Progenitor cell of endocrine pancreas (in vitro differentiated cells): ENCODE data around the gene URB1. TPM values are rescaled to one million over a fixed set of nuclear protein-coding genes. Genes with fewer than 3 reads are reported as not detected.
"Not testable (repeated sequence)": the region's sequence is repeated elsewhere in the genome, so short reads cannot be mapped to it uniquely, and the experiment has no call there.

ENCODE experiments used
- DNase-seq: peaks from one replicate; pipeline ENCODE4 v3.0.0; 2021; ENCODE audit warnings: low spot score; ENCODE audit not compliant: unreplicated experiment
- H3K27ac Mint-ChIP-seq: 2 replicates; pipeline ENCODE4 v1.8.0; 2021; ENCODE audit warnings: mild to moderate bottlenecking, moderate library complexity, mixed read lengths
- H3K27me3 Mint-ChIP-seq: 2 replicates; pipeline ENCODE4 v1.8.0; 2021; ENCODE audit warnings: mixed read lengths
- H3K36me3 Mint-ChIP-seq: 2 replicates; pipeline ENCODE4 v1.8.0; 2022; ENCODE audit warnings: mixed read lengths; ENCODE audit not compliant: insufficient read depth
- H3K4me1 Mint-ChIP-seq: 2 replicates; pipeline ENCODE4 v1.8.0; 2021; ENCODE audit warnings: low read depth, mixed read lengths
- H3K4me3 Mint-ChIP-seq: 2 replicates; pipeline ENCODE4 v1.8.0; 2021; ENCODE audit warnings: low read depth, mild to moderate bottlenecking, moderate library complexity, mixed read lengths
- H3K9me3 Mint-ChIP-seq: 2 replicates; pipeline ENCODE4 v1.8.0; 2021; ENCODE audit warnings: low read depth, mixed read lengths
- CTCF ChIP-seq: fragments of 200-600 bp; sonication (generic); IDR thresholded peaks from one replicate; pipeline ENCODE4 v1.5.0; 2021; ENCODE audit warnings: antibody characterized with exemption, mild to moderate bottlenecking; ENCODE audit not compliant: unreplicated experiment
- long read RNA-seq: library from polyadenylated mRNA; unstranded; transcript quantifications from one replicate; pipeline ENCODE4 v2.0.0, GENCODE V29; 2020
- total RNA-seq: library from RNA; stranded (reverse); gene quantifications from 2 replicates; pipeline ENCODE4 v1.2.1, GENCODE V29; 2021

The URB1 gene
- 17.0 and 17.1 TPM in 2 replicates for total RNA-seq
- long read RNA-seq, partial matches to known transcripts = 12 of 16 reads
- long read RNA-seq, other reads (novel, unspliced or antisense) = 4 of 16 reads

GRCh38 chr21:32392880-32393676 lies at the start of gene URB1:
TSS of gene URB1 (minus strand) at chr21:32393012. CDS start at chr21:32392910, 102 bp downstream.
- Mint-ChIP-seq H3K27ac (no peak within 1 kb of the TSS), H3K36me3 (peaks cover 4% of the 10 kb centered on the region), H3K27me3 (peaks cover 17% of the 10 kb centered on the region), H3K4me3 (peak within 1 kb of the TSS; percentile 84), H3K4me1 (peaks cover 6% of the 10 kb centered on the region), H3K9me3 (no peaks in the 10 kb centered on the region)
- TF ChIP-seq CTCF = no peak
- peak; percentile 69 for DNase-seq

GRCh38 chr21:32437729-32438128 lies 44.9 kb upstream of the URB1 start:
- H3K27ac Mint-ChIP-seq = no peak overlapping the region

GRCh38 chr21:32432982-32433660 lies 40.3 kb upstream of the URB1 start:
- not testable (repeated sequence) for H3K27ac Mint-ChIP-seq, H3K4me1 Mint-ChIP-seq, H3K36me3 Mint-ChIP-seq, H3K9me3 Mint-ChIP-seq, DNase-seq, H3K27me3 Mint-ChIP-seq, H3K4me3 Mint-ChIP-seq

More at GRCh38 chr21:32437729-32438128, 44.9 kb upstream of the URB1 start:
- H3K4me3 Mint-ChIP-seq = no peak overlapping the region
- H3K27me3 Mint-ChIP-seq = peaks cover 5% of the 10 kb centered on the region
- peaks cover 5% of the 10 kb centered on the region for H3K4me1 Mint-ChIP-seq
- no peaks in the 10 kb centered on the region for H3K36me3 Mint-ChIP-seq
- H3K9me3 Mint-ChIP-seq = no peaks in the 10 kb centered on the region
- no peak for DNase-seq
- no peak for TF ChIP-seq CTCF

- no peak for TF ChIP-seq CTCF
- Mint-ChIP-seq H3K27me3 (peaks cover 7% of the 10 kb centered on the region), H3K9me3 (peaks cover 4% of the 10 kb centered on the region), H3K4me3 (no peak overlapping the region), H3K27ac (no peak overlapping the region), H3K36me3 (no peaks in the 10 kb centered on the region), H3K4me1 (peaks cover 2% of the 10 kb centered on the region)
- DNase-seq = no peak
Measured at GRCh38 chr21:32427958-32428623, 35.3 kb upstream of the URB1 start.

GRCh38 chr21:32426592-32427051 lies 33.8 kb upstream of the URB1 start:
- peaks cover 3% of the 10 kb centered on the region for H3K36me3 Mint-ChIP-seq
- H3K27me3 Mint-ChIP-seq = peaks cover 7% of the 10 kb centered on the region
- no peak for TF ChIP-seq CTCF

More at GRCh38 chr21:32426592-32427051, 33.8 kb upstream of the URB1 start:
- no peak for DNase-seq
- H3K27ac Mint-ChIP-seq = no peak overlapping the region
- peaks cover 10% of the 10 kb centered on the region for H3K9me3 Mint-ChIP-seq
- no peaks in the 10 kb centered on the region for H3K4me1 Mint-ChIP-seq
- no peak overlapping the region for H3K4me3 Mint-ChIP-seq
